MM.1S (cell line): Measurements from ENCODE around the gene SHC3.

Experiments used
- DNase-seq: peaks from one replicate; pipeline ENCODE4 v3.0.0-alpha.2; 2015
- H2AFZ ChIP-seq: fragments of 300-600 bp; sonication (generic); 2 replicates; pipeline ENCODE4 v1.6.0; 2016; ENCODE audit warnings: antibody characterized with exemption, low read length
- H3F3A ChIP-seq: fragments of 300-600 bp; sonication (generic); 2 replicates; pipeline ENCODE4 v1.6.1; 2016; ENCODE audit warnings: mild to moderate bottlenecking, antibody characterized with exemption, low read length, moderate library complexity, mixed read lengths; ENCODE audit not compliant: insufficient read depth
- H3K27ac ChIP-seq: fragments of 300-600 bp; sonication (generic); 2 replicates; pipeline ENCODE4 v1.5.1; 2016; ENCODE audit warnings: mild to moderate bottlenecking, low read length
- H3K27me3 ChIP-seq: fragments of 300-600 bp; sonication (generic); replicated peaks from 2 replicates; pipeline ENCODE4 v1.6.0; 2016; ENCODE audit warnings: low read length; ENCODE audit not compliant: insufficient read depth
- H3K36me3 ChIP-seq: fragments of 300-600 bp; sonication (generic); replicated peaks from 2 replicates; pipeline ENCODE4 v1.6.1; 2016; ENCODE audit warnings: mild to moderate bottlenecking, low read length, mixed read lengths; ENCODE audit not compliant: insufficient read depth
- H3K4me1 ChIP-seq: fragments of 300-600 bp; sonication (generic); 2 replicates; pipeline ENCODE4 v1.6.1; 2016; ENCODE audit warnings: low read length, mixed read lengths
- H3K4me2 ChIP-seq: fragments of 300-600 bp; sonication (generic); 2 replicates; pipeline ENCODE4 v1.6.0; 2016; ENCODE audit warnings: low read depth, low read length
- H3K4me3 ChIP-seq: fragments of 300-600 bp; sonication (generic); 2 replicates; pipeline ENCODE4 v1.5.1; 2016; ENCODE audit warnings: low read length, mixed read lengths
- H3K79me2 ChIP-seq: fragments of 300-600 bp; sonication (generic); 2 replicates; pipeline ENCODE4 v1.6.1; 2016; ENCODE audit warnings: mixed run types, low read length, mixed read lengths
- H3K9ac ChIP-seq: fragments of 300-600 bp; sonication (generic); 2 replicates; pipeline ENCODE4 v1.6.1; 2016; ENCODE audit warnings: low read length, mixed read lengths
- H3K9me2 ChIP-seq: fragments of 300-600 bp; sonication (generic); replicated peaks from 2 replicates; pipeline ENCODE4 v1.6.1; 2016; ENCODE audit warnings: mild to moderate bottlenecking, low read length, mixed read lengths; ENCODE audit not compliant: insufficient read depth
- H3K9me3 ChIP-seq: fragments of 300-600 bp; sonication (generic); replicated peaks from 2 replicates; pipeline ENCODE4 v1.6.1; 2016; ENCODE audit warnings: mild to moderate bottlenecking, low read length, mixed read lengths; ENCODE audit not compliant: insufficient read depth
- H4K20me1 ChIP-seq: fragments of 300-600 bp; sonication (generic); 2 replicates; pipeline ENCODE4 v1.6.1; 2016; ENCODE audit warnings: mild to moderate bottlenecking, low read length, moderate library complexity, mixed read lengths; ENCODE audit not compliant: insufficient read depth
- CTCF ChIP-seq: fragments of 300-600 bp; sonication (generic); IDR thresholded peaks from 2 replicates; pipeline ENCODE4 v1.5.1; 2016; ENCODE audit warnings: antibody characterized with exemption, low read length, mixed read lengths
- EZH2 ChIP-seq: fragments of 300-600 bp; sonication (generic); optimal IDR thresholded peaks from 2 replicates; pipeline ENCODE3; 2017; ENCODE audit warnings: low read depth, mild to moderate bottlenecking, antibody characterized with exemption, low read length, mixed read lengths
- EZH2phosphoT487 ChIP-seq: fragments of 300-600 bp; sonication (generic); IDR thresholded peaks from 2 replicates; pipeline ENCODE4 v1.6.1; 2018; ENCODE audit warnings: antibody characterized with exemption, low read length

The SHC3 gene

GRCh38 chr9:88960632-88961031 lies 218.0 kb downstream of the SHC3 start:
- H3K4me3 ChIP-seq, result no peak overlapping the region
- H3K27ac ChIP-seq, result no peak overlapping the region
- H3K79me2 ChIP-seq, result no peaks in the 10 kb centered on the region
- no peaks in the 10 kb centered on the region for H3K9me3 ChIP-seq
- no peaks in the 10 kb centered on the region for H3K36me3 ChIP-seq
- H4K20me1 ChIP-seq, result no peaks in the 10 kb centered on the region
- H3F3A ChIP-seq, result no peaks in the 10 kb centered on the region
- H3K9ac ChIP-seq, result no peak overlapping the region
- H3K27me3 ChIP-seq, result no peaks in the 10 kb centered on the region
- H2AFZ ChIP-seq, result no peak overlapping the region
- H3K9me2 ChIP-seq, result no peaks in the 10 kb centered on the region
- TF ChIP-seq EZH2, result no peak
- no peak for TF ChIP-seq CTCF
- TF ChIP-seq EZH2phosphoT487, result no peak
- H3K4me2 ChIP-seq, result no peak overlapping the region
- no peak for DNase-seq
- H3K4me1 ChIP-seq, result no peaks in the 10 kb centered on the region

GRCh38 chr9:88959727-88960469 lies 218.7 kb downstream of the SHC3 start:
- no peaks in the 10 kb centered on the region for H4K20me1 ChIP-seq
- no peak overlapping the region for H3K9ac ChIP-seq
- no peaks in the 10 kb centered on the region for H3F3A ChIP-seq
- H3K27ac ChIP-seq, result no peak overlapping the region
- no peak overlapping the region for H3K4me3 ChIP-seq
- TF ChIP-seq EZH2 (no peak), EZH2phosphoT487 (no peak), CTCF (no peak)
- H3K4me2 ChIP-seq, result no peak overlapping the region
- no peak overlapping the region for H2AFZ ChIP-seq
- no peaks in the 10 kb centered on the region for H3K27me3 ChIP-seq
- DNase-seq, result no peak
- no peaks in the 10 kb centered on the region for H3K9me3 ChIP-seq
- H3K79me2 ChIP-seq, result no peaks in the 10 kb centered on the region
- no peaks in the 10 kb centered on the region for H3K4me1 ChIP-seq
- H3K36me3 ChIP-seq, result no peaks in the 10 kb centered on the region
- no peaks in the 10 kb centered on the region for H3K9me2 ChIP-seq

GRCh38 chr9:88957526-88957925 lies 221.1 kb downstream of the SHC3 start:
- no peaks in the 10 kb centered on the region for H3K27me3 ChIP-seq
- H4K20me1 ChIP-seq, result no peaks in the 10 kb centered on the region
- no peak overlapping the region for H3K27ac ChIP-seq
- H3K9me2 ChIP-seq, result no peaks in the 10 kb centered on the region
- H3K36me3 ChIP-seq, result no peaks in the 10 kb centered on the region
- H3K79me2 ChIP-seq, result no peaks in the 10 kb centered on the region
- no peaks in the 10 kb centered on the region for H3K4me1 ChIP-seq
- H3K9ac ChIP-seq, result no peak overlapping the region
- H2AFZ ChIP-seq, result no peak overlapping the region
- TF ChIP-seq EZH2phosphoT487 (no peak), EZH2 (no peak), CTCF (no peak)
- no peak overlapping the region for H3K4me3 ChIP-seq
- H3K4me2 ChIP-seq, result no peak overlapping the region
- no peak for DNase-seq
- no peaks in the 10 kb centered on the region for H3F3A ChIP-seq
- no peaks in the 10 kb centered on the region for H3K9me3 ChIP-seq
